H9 (cell line): ENCODE results near the gene NRXN3. TPM values are rescaled to one million over a fixed set of nuclear protein-coding genes. Genes with fewer than 3 reads are reported as not detected.

Experiments
- DNase-seq: peaks from one replicate; pipeline ENCODE4 v3.0.0-alpha.2; 2017
- H2AFZ ChIP-seq: one replicate; pipeline ENCODE4 v1.6.1; 2013; ENCODE audit warnings: mild to moderate bottlenecking, low read length, control low read depth, moderate library complexity
- H2AK5ac ChIP-seq: 2 replicates; pipeline ENCODE4 v1.6.1; 2013; ENCODE audit warnings: low read length, control low read depth, mixed read lengths; ENCODE audit not compliant: insufficient read length
- H2BK120ac ChIP-seq: one replicate; pipeline ENCODE4 v1.6.1; 2013; ENCODE audit warnings: low read depth, mild to moderate bottlenecking, low read length, control low read depth, inconsistent platforms; ENCODE audit not compliant: poor library complexity, severe bottlenecking
- H2BK12ac ChIP-seq: 2 replicates; pipeline ENCODE4 v1.6.1; 2013; ENCODE audit warnings: low read length, control low read depth, mixed read lengths, low read depth; ENCODE audit not compliant: insufficient read length
- H2BK15ac ChIP-seq: 2 replicates; pipeline ENCODE4 v1.6.1; 2013; ENCODE audit warnings: low read depth, low read length, control low read depth
- H2BK20ac ChIP-seq: one replicate; pipeline ENCODE4 v1.6.1; 2013; ENCODE audit warnings: low read depth, mild to moderate bottlenecking, low read length, control low read depth, inconsistent platforms; ENCODE audit not compliant: poor library complexity, severe bottlenecking
- H2BK5ac ChIP-seq: 2 replicates; pipeline ENCODE4 v1.6.1; 2013; ENCODE audit warnings: low read length, control low read depth, mixed read lengths; ENCODE audit not compliant: insufficient read length
- H3K14ac ChIP-seq: 2 replicates; pipeline ENCODE4 v1.6.1; 2013; ENCODE audit warnings: low read length, control low read depth; ENCODE audit not compliant: insufficient read depth
- H3K18ac ChIP-seq: 2 replicates; pipeline ENCODE4 v1.6.1; 2013; ENCODE audit warnings: low read depth, mild to moderate bottlenecking, mixed read lengths, low read length, control low read depth; ENCODE audit not compliant: insufficient read length
- H3K23ac ChIP-seq: 2 replicates; pipeline ENCODE4 v1.6.1; 2013; ENCODE audit warnings: low read length, control low read depth, mixed read lengths, low read depth; ENCODE audit not compliant: insufficient read length
- H3K23me2 ChIP-seq: 2 replicates; pipeline ENCODE4 v1.6.1; 2013; ENCODE audit warnings: low read depth, mild to moderate bottlenecking, mixed read lengths, low read length, control low read depth; ENCODE audit not compliant: insufficient read length, poor library complexity, severe bottlenecking
- H3K27ac ChIP-seq: 2 replicates; pipeline ENCODE4 v1.5.1; 2013; ENCODE audit warnings: low read length, control low read depth, mixed read lengths, low read depth; ENCODE audit not compliant: insufficient read length
- H3K27me3 ChIP-seq: 2 replicates; pipeline ENCODE4 v1.6.1; 2013; ENCODE audit warnings: low read length, control low read depth, inconsistent platforms; ENCODE audit not compliant: insufficient read depth
- H3K4ac ChIP-seq: 2 replicates; pipeline ENCODE4 v1.6.1; 2013; ENCODE audit warnings: low read depth, mild to moderate bottlenecking, control low read depth, inconsistent platforms, low read length, moderate library complexity
- H3K4me1 ChIP-seq: 2 replicates; pipeline ENCODE4 v1.6.1; 2013; ENCODE audit warnings: low read length, control low read depth, inconsistent platforms; ENCODE audit not compliant: insufficient read depth
- H3K4me2 ChIP-seq: 2 replicates; pipeline ENCODE4 v1.6.1; 2013; ENCODE audit warnings: low read length, control low read depth, mixed read lengths; ENCODE audit not compliant: insufficient read length, insufficient read depth
- H3K56ac ChIP-seq: 2 replicates; pipeline ENCODE4 v1.6.1; 2013; ENCODE audit warnings: low read depth, mild to moderate bottlenecking, mixed read lengths, low read length, control low read depth; ENCODE audit not compliant: insufficient read length
- H3K79me1 ChIP-seq: 2 replicates; pipeline ENCODE4 v1.6.1; 2013; ENCODE audit warnings: low read depth, mild to moderate bottlenecking, moderate library complexity, low read length, control low read depth, inconsistent platforms; ENCODE audit not compliant: insufficient read depth, poor library complexity, severe bottlenecking
- H3K79me2 ChIP-seq: 2 replicates; pipeline ENCODE4 v1.6.1; 2013; ENCODE audit warnings: low read length, control low read depth, inconsistent platforms; ENCODE audit not compliant: insufficient read depth
- H3K9ac ChIP-seq: 2 replicates; pipeline ENCODE4 v1.6.1; 2013; ENCODE audit warnings: low read length, control low read depth, mixed read lengths; ENCODE audit not compliant: insufficient read length; ENCODE audit errors: extremely low read depth
- H3K9me3 ChIP-seq: one replicate; pipeline ENCODE4 v1.6.1; 2013; ENCODE audit warnings: low read depth, low read length, inconsistent platforms; ENCODE audit not compliant: control insufficient read depth
- H3T11ph ChIP-seq: one replicate; pipeline ENCODE4 v1.6.1; 2013; ENCODE audit warnings: mild to moderate bottlenecking, low read length, control low read depth, inconsistent platforms
- H4K20me1 ChIP-seq: one replicate; pipeline ENCODE4 v1.6.1; 2013; ENCODE audit not compliant: control insufficient read depth, insufficient read length, insufficient read depth
- H4K5ac ChIP-seq: 2 replicates; pipeline ENCODE4 v1.6.1; 2013; ENCODE audit warnings: low read depth, mild to moderate bottlenecking, mixed read lengths, low read length, control low read depth; ENCODE audit not compliant: insufficient read length
- H4K8ac ChIP-seq: replicated peaks from 2 replicates; pipeline ENCODE4 v1.6.1; 2013; ENCODE audit warnings: low read length, control low read depth, mixed read lengths, low read depth; ENCODE audit not compliant: insufficient read length
- H4K91ac ChIP-seq: 2 replicates; pipeline ENCODE4 v1.6.1; 2013; ENCODE audit warnings: low read depth, mild to moderate bottlenecking, moderate library complexity, mixed read lengths, low read length, control low read depth; ENCODE audit not compliant: insufficient read length
- H3K27ac Mint-ChIP-seq, 3 experiments: 2 replicates in 2 of 3; 3 replicates in 1 of 3; pipeline ENCODE4 v1.8.0; 2020 to 2021; ENCODE audit warnings: mixed read lengths in 3 of 3, mild to moderate bottlenecking in 1 of 3, moderate library complexity in 1 of 3
- H3K27me3 Mint-ChIP-seq: 2 replicates; pipeline ENCODE4 v1.8.0; 2021; ENCODE audit warnings: low read depth, mild to moderate bottlenecking, moderate library complexity, mixed read lengths
- H3K36me3 Mint-ChIP-seq, 3 experiments: 2 replicates in 2 of 3; 3 replicates in 1 of 3; pipeline ENCODE4 v1.8.0; 2020 to 2021; ENCODE audit warnings: low read depth in 3 of 3, mixed read lengths in 3 of 3; ENCODE audit not compliant: insufficient read depth in 1 of 3
- H3K4me1 Mint-ChIP-seq, 2 experiments: 2 replicates each; pipeline ENCODE4 v1.8.0; 2020; ENCODE audit warnings: mixed read lengths in 2 of 2
- H3K4me3 Mint-ChIP-seq, 2 experiments: 2 replicates in 1 of 2; 3 replicates in 1 of 2; pipeline ENCODE4 v1.8.0; 2020 to 2021; ENCODE audit warnings: mild to moderate bottlenecking in 2 of 2, mixed read lengths in 2 of 2, moderate library complexity in 1 of 2
- H3K9me3 Mint-ChIP-seq, 2 experiments: 2 replicates in 1 of 2; 3 replicates in 1 of 2; pipeline ENCODE4 v1.8.0; 2020; ENCODE audit warnings: mild to moderate bottlenecking in 2 of 2, mixed read lengths in 2 of 2, moderate library complexity in 1 of 2
- CTCF ChIP-seq: fragments of 200-600 bp; sonication (generic); conservative IDR thresholded peaks from 3 replicates; pipeline ENCODE4 v1.8.0; 2021; ENCODE audit warnings: antibody characterized with exemption, mild to moderate bottlenecking
- WGBS: extraction: QIAGEN DNeasy Blood & Tissue Kit; methylation state at CpG from one replicate; pipeline ENCODE4 v1.1.7; 2013; ENCODE audit warnings: missing lambda C conversion rate, low lambda C conversion rate, mixed read lengths; ENCODE audit not compliant: insufficient read length; ENCODE audit errors: extremely low coverage; 5-methylcytosine and 5-hydroxymethylcytosine counted together
- total RNA-seq: library from RNA; stranded (reverse); gene quantifications from 2 replicates; pipeline ENCODE4 v1.2.1, GENCODE V29; 2021

The NRXN3 gene
- total RNA-seq, 1 experiment from 2014 or later = 1.8 TPM

GRCh38 chr14:79096811-79097210 is 926.6 kb downstream of the NRXN3 start:
- no peak overlapping the region for H3K23ac ChIP-seq
- no peak overlapping the region for H3K14ac ChIP-seq
- H2AFZ ChIP-seq = no peak overlapping the region
- no peak overlapping the region for H3K18ac ChIP-seq
- H3K27ac Mint-ChIP-seq = no peak overlapping the region
- peaks cover 51% of the 10 kb centered on the region for H3K27me3 Mint-ChIP-seq
- H3K9me3 Mint-ChIP-seq = peaks cover 0 to 2% of the 10 kb centered on the region in 2 experiments; a peak in 1 of 5 replicates
- H4K5ac ChIP-seq = no peak overlapping the region
- no peak overlapping the region for H3K4me2 ChIP-seq
- no peak overlapping the region for H3K4me3 Mint-ChIP-seq
- no peak for TF ChIP-seq CTCF
- no peaks in the 10 kb centered on the region for H3K27me3 ChIP-seq
- H2AK5ac ChIP-seq = no peak overlapping the region
- WGBS = no CpG with 5 or more reads among the region's 1 CpG
- H3K79me2 ChIP-seq = no peaks in the 10 kb centered on the region
- no peak overlapping the region for H2BK15ac ChIP-seq
- no peak overlapping the region for H4K91ac ChIP-seq
- H3K4ac ChIP-seq = no peak overlapping the region
- peaks cover 5% of the 10 kb centered on the region; the same call in 1 of the 2 replicates for H3K4me1 ChIP-seq
- no peak overlapping the region for H2BK5ac ChIP-seq
- no peak overlapping the region for H2BK120ac ChIP-seq
- no peak overlapping the region for H3T11ph ChIP-seq
- peaks cover 17 to 31% of the 10 kb centered on the region in 2 experiments for H3K4me1 Mint-ChIP-seq
- no peak overlapping the region for H3K56ac ChIP-seq
- H2BK20ac ChIP-seq = no peak overlapping the region
- H3K9me3 ChIP-seq = no peaks in the 10 kb centered on the region
- H2BK12ac ChIP-seq = no peak overlapping the region
- no peak overlapping the region for H3K9ac ChIP-seq
- H3K23me2 ChIP-seq = no peaks in the 10 kb centered on the region
- H3K36me3 Mint-ChIP-seq = no peaks in the 10 kb centered on the region
- H4K8ac ChIP-seq = no peak overlapping the region
- DNase-seq = no peak
- no peak overlapping the region for H3K27ac ChIP-seq
- no peaks in the 10 kb centered on the region for H3K79me1 ChIP-seq
- no peaks in the 10 kb centered on the region for H4K20me1 ChIP-seq
